Testis (tissue), 3 donors: ENCODE data around the gene PCSK2. TPM values are rescaled to one million over a fixed set of nuclear protein-coding genes. Genes with fewer than 3 reads are reported as not detected.
"Not testable (repeated sequence)": the region's sequence is repeated elsewhere in the genome, so short reads cannot be mapped to it uniquely, and the experiment has no call there.

Experiments
- DNase-seq: peaks from one replicate; pipeline ENCODE4 v3.0.0-alpha.2; 2019
- H3K27ac ChIP-seq, 2 donors: fragments of 200-600 bp; sonication (generic); one replicate each; pipeline ENCODE4 v1.5.1; 2019
- H3K27me3 ChIP-seq: fragments of 200-600 bp; sonication (generic); one replicate; pipeline ENCODE4 v1.5.1; 2019
- H3K36me3 ChIP-seq: fragments of 200-600 bp; sonication (generic); one replicate; pipeline ENCODE4 v1.5.1; 2017; ENCODE audit warnings: low read depth; ENCODE audit errors: missing control alignments
- H3K4me1 ChIP-seq: fragments of 200-600 bp; sonication (generic); one replicate; pipeline ENCODE4 v1.5.1; 2019
- H3K4me3 ChIP-seq, 2 donors: fragments of 200-600 bp; sonication (generic); one replicate each; pipeline ENCODE4 v1.5.1; 2017 to 2019
- H3K9me3 ChIP-seq: fragments of 200-600 bp; sonication (generic); one replicate; pipeline ENCODE4 v1.5.1; 2017
- POLR2A ChIP-seq: fragments of 450-650 bp; IDR thresholded peaks from one replicate; pipeline ENCODE4 v1.6.1; 2017; ENCODE audit warnings: antibody characterized with exemption, mild to moderate bottlenecking, moderate library complexity
- WGBS, 2 donors: methylation state at CpG; one replicate each; pipeline ENCODE4 v1.1.5; 2018; 5-methylcytosine and 5-hydroxymethylcytosine counted together
- intact Hi-C: fragments of 100-400 bp; cut with DNase I; formaldehyde crosslinking; loops from one replicate; pipeline ENCODE4 v1.15.1; 2023; ENCODE audit warnings: low total_unique reads
- polyA plus RNA-seq: library from polyadenylated mRNA; stranded (reverse); fragments of 350-450 nt; fragmentation: Illumina TruSeq; extraction: RNeasy Lipid Tissue Mini Kit (QIAGEN cat#74804); gene quantifications from one replicate; pipeline ENCODE4 v1.2.3, GENCODE V29; 2014; ENCODE audit warnings: low read depth, low replicate concordance; ENCODE audit not compliant: insufficient read depth
- total RNA-seq, 2 donors: library from RNA; depleted of rRNA; stranded (reverse); fragments of >200 nt; gene quantifications; one replicate each; pipeline ENCODE4 v1.2.3, GENCODE V29; 2016
- TF ChIP-seq, protein P1 (sequence below), 3 experiments: fragments of 450-650 bp in 2 of 3; fragments of 200-600 bp in 1 of 3; sonication (generic) in 1 of 3; IDR thresholded peaks; one replicate each; pipeline ENCODE4 v1.5.1; 2016 to 2019; ENCODE audit warnings: antibody characterized with exemption in 3 of 3, mild to moderate bottlenecking in 2 of 3, moderate library complexity in 1 of 3

The PCSK2 gene
- total and polyA plus RNA-seq, 3 donors from 2014 or later: 5.1 to 40.5 (median 11.7) TPM

DNA sequence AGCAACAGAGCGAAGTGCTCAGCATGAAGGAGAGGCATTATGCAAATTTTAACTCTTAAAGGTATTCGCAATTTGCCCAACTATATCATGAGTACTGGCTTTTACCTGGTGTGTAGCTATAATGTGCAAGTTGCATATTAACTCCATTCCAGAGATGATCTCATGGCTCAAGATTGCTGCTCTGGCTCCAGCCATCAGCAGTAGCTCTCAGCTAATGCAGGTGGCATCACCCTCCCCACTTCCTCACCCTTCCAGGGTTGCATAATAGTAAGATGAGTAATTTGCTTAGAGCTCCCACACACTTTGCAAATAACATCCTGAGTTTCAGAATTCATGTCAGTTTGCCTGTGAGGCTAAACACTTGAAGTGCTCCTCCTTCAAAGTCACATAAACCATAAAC lies 15.9 kb upstream of the PCSK2 start:
- Histone ChIP-seq H3K27me3 (no peaks in the 10 kb centered on the region), H3K27ac (no peak overlapping the region), H3K36me3 (no peaks in the 10 kb centered on the region), H3K9me3 (no peaks in the 10 kb centered on the region), H3K4me1 (no peaks in the 10 kb centered on the region), H3K4me3 (no peak overlapping the region)
- WGBS, 2 donors: 90 to 91% methylated on average over 2 of the region's 2 CpGs
- no peak for TF ChIP-seq POLR2A
- TF ChIP-seq, protein P1, sequence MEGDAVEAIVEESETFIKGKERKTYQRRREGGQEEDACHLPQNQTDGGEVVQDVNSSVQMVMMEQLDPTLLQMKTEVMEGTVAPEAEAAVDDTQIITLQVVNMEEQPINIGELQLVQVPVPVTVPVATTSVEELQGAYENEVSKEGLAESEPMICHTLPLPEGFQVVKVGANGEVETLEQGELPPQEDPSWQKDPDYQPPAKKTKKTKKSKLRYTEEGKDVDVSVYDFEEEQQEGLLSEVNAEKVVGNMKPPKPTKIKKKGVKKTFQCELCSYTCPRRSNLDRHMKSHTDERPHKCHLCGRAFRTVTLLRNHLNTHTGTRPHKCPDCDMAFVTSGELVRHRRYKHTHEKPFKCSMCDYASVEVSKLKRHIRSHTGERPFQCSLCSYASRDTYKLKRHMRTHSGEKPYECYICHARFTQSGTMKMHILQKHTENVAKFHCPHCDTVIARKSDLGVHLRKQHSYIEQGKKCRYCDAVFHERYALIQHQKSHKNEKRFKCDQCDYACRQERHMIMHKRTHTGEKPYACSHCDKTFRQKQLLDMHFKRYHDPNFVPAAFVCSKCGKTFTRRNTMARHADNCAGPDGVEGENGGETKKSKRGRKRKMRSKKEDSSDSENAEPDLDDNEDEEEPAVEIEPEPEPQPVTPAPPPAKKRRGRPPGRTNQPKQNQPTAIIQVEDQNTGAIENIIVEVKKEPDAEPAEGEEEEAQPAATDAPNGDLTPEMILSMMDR (IDR thresholded peaks at IDR 0.05): no peak
- intact Hi-C loops: no loop called here
- no peak for DNase-seq

DNA sequence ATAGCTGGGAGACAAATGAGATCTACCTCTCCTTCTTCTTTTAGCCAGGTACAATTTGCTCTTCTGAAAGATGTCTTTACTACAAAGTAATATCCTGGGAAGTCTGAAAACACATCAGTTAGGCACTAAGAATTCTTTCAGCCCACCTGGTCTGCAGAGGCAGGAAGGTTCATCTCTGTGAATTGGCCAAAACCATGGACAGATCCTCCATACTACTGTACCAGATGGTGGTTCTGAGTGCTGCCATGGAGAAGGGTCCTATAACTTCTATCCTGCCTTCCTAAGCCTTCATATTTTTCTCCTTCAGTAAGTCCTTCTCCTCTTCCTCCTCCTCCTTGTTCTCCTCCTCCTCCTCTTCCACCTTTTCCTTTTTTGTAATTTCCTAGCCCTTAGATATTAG lies 11.7 kb upstream of the PCSK2 start:
- no peaks in the 10 kb centered on the region for H3K4me1 ChIP-seq
- TF ChIP-seq, protein P1 (IDR thresholded peaks at IDR 0.05): no peak
- TF ChIP-seq POLR2A: no peak
- no peak overlapping the region for H3K4me3 ChIP-seq
- H3K36me3 ChIP-seq: no peaks in the 10 kb centered on the region
- H3K27me3 ChIP-seq: no peaks in the 10 kb centered on the region
- intact Hi-C loops: no loop called here
- H3K27ac ChIP-seq: no peak overlapping the region
- no peak for DNase-seq
- no peaks in the 10 kb centered on the region for H3K9me3 ChIP-seq

DNA sequence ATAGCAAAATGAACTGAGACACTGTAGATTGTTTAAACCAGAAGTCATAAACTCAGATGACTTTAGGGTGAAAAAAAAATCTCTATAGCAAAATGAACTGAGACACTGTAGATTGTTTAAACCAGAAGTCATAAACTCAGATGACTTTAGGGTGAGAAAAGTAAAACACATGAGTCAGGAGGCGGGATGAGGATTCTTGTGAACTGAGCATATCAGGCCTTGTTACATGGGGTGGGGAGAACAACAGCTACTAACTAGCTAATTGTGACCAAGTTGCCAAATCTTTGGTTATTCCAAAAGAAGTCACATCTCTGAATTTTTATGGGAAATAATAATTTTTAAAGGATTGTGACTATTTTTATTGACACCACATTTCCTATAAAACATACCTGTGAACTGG lies 7.0 kb upstream of the PCSK2 start:
- intact Hi-C loops, DNase-seq, H3K9me3 ChIP-seq, H3K27me3 ChIP-seq, H3K36me3 ChIP-seq, H3K27ac ChIP-seq, H3K4me3 ChIP-seq, H3K4me1 ChIP-seq: not testable (repeated sequence)
- WGBS, 2 donors: 90 to 96% methylated on average over 1 of the region's 1 CpG

DNA sequence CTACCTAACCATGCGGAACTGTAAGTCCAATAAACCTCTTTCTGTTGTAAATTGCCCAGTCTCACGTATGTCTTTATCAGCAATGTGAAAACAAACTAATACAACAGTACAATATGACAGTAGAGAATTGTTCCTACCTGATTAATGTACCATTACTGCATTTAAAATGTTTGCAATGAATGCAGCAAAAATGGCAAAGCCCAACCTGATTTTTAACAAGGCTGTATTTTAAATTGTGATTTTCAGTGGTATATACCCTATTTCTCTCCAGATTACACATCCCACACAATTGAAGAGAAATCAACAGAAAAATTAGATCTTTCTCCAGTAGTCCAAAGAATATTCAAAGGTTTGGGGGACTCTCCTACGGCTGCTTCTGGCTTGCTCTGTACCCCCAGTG lies 3.3 kb upstream of the PCSK2 start:
- Histone ChIP-seq H3K36me3 (no peaks in the 10 kb centered on the region), H3K27me3 (no peaks in the 10 kb centered on the region), H3K27ac (no peak overlapping the region), H3K4me1 (peaks cover 11% of the 10 kb centered on the region), H3K4me3 (no peak overlapping the region), H3K9me3 (no peaks in the 10 kb centered on the region)
- WGBS, 2 donors: 73 to 76% methylated on average over 3 of the region's 3 CpGs
- intact Hi-C loops: no loop called here
- no peak for DNase-seq
- no peak for TF ChIP-seq POLR2A
- TF ChIP-seq, protein P1 (IDR thresholded peaks at IDR 0.05): no peak

DNA sequence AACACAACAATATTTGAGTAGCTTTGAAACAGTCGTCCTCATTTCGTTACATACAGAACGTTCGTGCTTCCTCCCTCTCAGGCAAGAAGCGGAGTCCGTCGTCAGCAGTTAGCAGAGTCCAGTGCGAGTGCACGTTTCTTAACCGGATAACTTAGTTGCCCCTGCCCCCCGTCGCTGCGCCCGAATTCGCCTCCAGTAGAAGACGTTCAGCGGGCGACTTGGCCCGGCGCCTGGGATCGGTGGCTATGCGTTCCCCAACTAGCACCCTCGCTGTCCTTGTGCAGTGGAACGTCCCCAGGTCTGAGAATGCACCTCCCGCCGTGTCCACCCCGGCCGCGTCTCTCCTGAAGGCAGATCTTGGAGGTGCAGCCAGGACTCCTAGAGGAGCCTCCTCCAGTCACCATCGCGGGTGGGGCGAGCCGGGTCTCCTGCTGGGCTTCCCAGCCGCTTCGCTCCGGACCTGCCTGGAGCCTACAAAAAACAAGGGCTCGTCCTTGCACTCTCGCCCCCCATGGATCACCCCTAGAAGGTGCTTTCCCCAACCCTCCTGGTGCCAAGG lies 910 bp upstream of the PCSK2 start:
- peaks cover 11% of the 10 kb centered on the region for H3K4me1 ChIP-seq
- H3K9me3 ChIP-seq: no peaks in the 10 kb centered on the region
- no peaks in the 10 kb centered on the region for H3K27me3 ChIP-seq
- intact Hi-C loops: no loop called here
- TF ChIP-seq, protein P1 (IDR thresholded peaks at IDR 0.05): no peak
- TF ChIP-seq POLR2A: no peak
- peak; percentile 25 for DNase-seq
- WGBS, 2 donors: 1 to 2% methylated on average over 24 to 38 of the region's 38 CpGs
- H3K36me3 ChIP-seq: no peaks in the 10 kb centered on the region
- peak overlapping the region; percentile 42 to 62 for H3K4me3 ChIP-seq
- peak overlapping the region in 1 of 2 donors; percentile 25 for H3K27ac ChIP-seq
